ENCODE data around the gene FGF4.
"Not testable (repeated sequence)": the region's sequence is repeated elsewhere in the genome, so short reads cannot be mapped to it uniquely, and the experiment has no call there.

Gene FGF4

DNA sequence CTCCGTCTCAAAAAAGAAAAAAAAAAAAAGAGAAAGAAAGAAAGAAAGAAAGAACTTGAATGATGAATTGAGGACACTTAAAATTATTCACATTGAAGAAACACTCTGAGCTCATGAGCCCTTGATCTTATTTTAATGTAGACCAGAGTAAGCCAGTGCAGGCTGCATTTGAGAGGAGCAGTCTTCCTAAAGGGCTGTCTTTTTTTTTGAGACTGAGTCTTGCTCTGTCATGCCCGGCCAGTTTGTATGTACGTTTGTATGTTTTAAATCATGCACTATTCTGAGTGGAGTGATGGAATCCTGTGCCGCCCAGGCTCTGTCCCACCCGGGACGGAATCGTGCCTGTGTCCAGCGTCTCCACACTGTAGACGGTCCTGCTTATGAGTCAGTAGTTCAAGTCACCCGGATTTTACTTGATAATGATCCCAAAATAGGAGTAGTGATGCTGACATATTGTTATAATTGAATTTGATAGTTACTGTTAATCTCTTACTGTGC, 9.6 kb downstream of the FGF4 start:
- no peak for DNase-seq

GRCh38 chr11:69764918-69765317, 10.2 kb downstream of the FGF4 start:
- DNase-seq, result not testable (repeated sequence)

DNA sequence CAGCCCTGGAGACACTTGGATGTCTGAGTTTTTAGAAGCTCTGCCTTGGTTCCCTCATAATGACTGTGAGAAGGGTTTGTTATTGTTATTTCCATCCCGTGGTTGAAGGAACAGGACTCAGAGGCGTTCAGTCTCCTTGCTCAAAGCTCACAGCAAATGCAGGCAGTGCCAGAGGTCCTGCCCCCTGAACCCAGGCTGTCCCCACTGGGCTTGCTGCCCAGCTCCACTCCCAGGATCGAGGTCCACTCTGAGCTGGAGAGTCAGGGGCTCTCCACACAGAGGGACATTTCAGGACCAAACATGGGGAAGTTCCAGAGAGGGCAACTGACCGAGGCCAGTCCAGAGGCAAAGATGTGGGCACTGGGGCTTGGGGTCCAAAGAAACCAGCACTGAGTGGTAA, 14.8 kb downstream of the FGF4 start:
- DNase-seq, result no peak

GRCh38 chr11:69752890-69753289, 22.3 kb downstream of the FGF4 start:
- DNase-seq, result no peak

DNA sequence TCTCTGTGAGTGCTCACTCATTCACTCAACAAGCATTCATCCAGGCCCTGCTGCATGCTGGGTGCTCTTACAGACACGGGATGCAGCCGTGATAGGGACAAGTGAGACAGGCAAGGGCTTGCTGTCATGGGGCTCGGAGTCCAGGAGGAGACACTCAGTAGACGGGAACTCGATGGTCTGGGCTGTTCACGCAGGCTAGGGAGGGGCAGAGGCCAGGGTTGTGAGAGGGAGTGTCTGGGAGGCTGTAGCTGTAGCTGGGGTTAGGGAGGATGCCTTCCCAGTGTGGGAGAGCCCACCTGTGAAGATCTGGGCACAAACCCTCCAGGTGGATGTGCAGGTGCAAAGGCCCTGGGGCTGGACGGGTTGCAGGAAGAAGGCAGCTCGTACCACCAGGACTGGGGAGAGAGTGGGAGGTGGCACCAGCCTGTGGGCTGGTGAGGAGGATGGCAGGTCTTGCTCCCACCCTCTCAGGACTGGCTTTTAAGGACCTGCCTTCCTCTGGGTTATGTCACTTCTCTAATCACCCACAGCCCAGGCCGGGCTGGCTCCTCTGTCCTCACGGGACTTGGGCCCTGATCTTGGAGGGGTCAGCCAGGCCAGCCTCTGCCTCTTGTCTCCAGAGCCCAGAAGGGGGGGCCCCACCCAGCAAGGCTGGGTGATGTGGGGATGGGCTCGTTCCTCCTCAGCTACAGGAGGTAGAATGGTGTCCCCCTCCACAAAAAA, 24.1 kb downstream of the FGF4 start:
- no peak for DNase-seq

- no peak for DNase-seq
These were observed 24.9 kb downstream of the FGF4 start for GRCh38 chr11:69750108-69750850.

DNA sequence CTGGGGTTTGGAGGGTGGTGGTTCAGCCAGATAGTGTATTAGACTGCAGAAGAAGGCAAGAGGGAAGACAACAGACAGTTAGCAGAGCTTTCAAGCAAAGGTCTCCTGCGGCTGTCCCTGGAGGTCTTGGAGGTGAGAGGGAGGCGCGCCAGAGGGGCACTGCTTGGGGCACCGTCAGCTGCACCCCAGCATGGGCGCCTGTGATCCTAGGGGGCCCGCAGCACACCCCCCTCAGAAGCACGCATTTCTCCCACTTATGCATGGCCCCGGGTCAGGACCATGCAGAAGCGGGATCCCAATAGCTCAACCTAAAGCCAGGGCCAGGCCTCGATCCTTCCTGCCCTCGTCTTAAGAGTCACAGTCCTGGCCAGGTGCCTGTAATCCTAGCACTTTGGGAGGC, 26.5 kb downstream of the FGF4 start:
- no peak for DNase-seq

- DNase-seq, result no peak
These were observed 28.1 kb downstream of the FGF4 start for GRCh38 chr11:69746752-69747742.

DNA sequence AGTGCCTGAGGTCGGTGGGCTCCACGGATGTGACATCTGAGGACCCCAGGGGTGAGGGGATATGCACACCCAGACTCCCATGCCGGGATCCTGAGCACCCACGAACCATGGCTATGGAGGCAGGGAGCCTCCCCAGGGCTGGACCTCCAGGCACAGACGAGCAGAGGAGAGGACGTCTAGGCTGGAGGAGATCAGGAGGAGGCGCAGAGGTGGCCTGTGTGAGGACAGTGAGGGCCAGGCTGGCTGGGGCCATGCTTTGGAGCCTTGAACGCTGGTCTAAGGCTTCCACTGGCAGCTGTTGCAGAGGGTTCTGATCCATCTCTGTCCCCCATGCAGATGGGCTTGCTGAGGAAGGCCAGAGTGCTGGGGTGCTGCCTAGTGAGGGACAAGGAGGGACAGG, 29.0 kb downstream of the FGF4 start:
- DNase-seq, result no peak

DNA sequence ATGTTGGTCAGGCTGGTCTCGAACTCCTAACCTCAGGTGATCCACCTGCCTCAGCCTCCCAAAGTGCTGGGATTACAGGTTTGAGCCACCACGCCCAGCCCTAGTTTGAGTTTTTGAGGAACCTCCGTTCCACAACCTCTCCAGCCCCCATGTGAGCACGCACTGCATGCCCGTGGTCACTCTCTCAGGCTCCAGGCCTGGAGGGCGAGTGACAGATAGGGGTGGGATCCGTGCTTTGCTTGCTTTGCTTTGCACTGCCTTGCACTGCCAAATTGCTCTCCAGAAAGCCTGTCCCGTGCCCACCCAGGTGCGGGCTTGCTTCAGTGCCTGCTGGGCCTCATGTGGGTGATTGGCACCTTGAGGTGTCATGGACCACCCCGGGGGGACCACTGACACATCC, 29.9 kb downstream of the FGF4 start:
- DNase-seq, result no peak

- no peak for DNase-seq
These were observed 30.7 kb downstream of the FGF4 start for GRCh38 chr11:69744435-69744834.

GRCh38 chr11:69734841-69735240, 40.3 kb downstream of the FGF4 start:
- no peak for DNase-seq

DNA sequence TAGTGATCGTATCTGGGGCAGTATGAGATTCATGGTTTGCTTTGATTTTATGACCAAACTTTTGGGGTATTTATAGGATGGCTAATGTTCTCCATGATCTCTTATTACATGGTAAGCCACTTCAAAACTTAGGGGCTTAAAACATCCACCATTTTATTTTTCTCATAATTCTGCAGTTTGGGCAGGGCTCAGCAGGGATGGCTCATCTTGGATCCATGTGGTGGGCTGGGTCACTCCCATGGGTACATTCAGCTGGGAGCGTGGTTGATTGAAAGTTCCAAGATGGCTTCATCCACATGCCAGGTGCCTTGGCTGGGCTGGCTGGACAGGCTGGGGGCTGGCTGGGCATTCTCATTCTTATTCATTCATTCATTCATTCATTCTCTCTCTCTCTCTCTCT, 40.8 kb downstream of the FGF4 start:
- no peak for DNase-seq

- no peak for DNase-seq
These were observed 42.2 kb downstream of the FGF4 start for GRCh38 chr11:69732910-69733309.

DNA sequence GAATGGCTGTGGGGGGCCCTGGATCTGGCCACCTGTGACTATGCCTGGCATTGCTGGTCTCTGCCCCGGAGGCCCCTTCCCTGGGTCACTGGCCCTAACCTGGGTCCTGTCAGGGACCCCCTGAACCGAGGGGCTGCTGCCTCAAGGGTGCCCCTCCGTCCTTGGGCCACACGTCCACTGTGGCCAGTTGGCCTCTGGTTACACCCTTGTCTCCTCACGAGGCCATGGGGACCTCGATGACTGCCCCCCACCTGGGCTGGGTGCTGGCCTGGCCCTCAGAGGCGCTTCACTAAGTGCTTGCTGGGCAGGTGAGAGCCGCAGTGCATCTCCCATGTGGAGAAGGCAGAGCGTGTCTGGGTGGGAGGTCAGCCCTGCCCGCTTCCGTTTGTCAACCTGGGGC, 44.0 kb downstream of the FGF4 start:
- no peak for DNase-seq

- DNase-seq, result no peak
These were observed 44.6 kb downstream of the FGF4 start for GRCh38 chr11:69730500-69730899.

DNA sequence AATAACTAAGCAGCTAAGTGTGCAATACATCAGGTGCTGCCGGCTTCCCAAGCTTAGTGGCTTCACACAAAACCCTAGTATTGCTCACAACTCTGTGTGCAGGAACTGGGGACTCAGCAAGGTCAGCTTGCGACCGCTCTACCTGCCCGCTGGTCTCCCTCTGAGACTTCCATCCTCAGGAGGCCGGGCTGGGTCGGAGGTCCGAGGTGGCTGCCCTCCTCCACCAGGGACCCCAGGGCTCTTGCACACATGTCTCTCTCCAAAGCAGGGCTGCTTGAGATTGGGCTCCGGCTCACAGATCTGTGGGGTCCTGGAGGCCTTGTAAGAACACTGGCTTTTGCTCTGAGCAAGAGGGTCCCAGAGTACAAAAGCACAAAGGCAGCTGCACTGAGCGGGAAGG, 45.9 kb downstream of the FGF4 start:
- DNase-seq, result no peak

- DNase-seq, result no peak
These were observed 47.9 kb downstream of the FGF4 start for GRCh38 chr11:69727266-69727665.

DNA sequence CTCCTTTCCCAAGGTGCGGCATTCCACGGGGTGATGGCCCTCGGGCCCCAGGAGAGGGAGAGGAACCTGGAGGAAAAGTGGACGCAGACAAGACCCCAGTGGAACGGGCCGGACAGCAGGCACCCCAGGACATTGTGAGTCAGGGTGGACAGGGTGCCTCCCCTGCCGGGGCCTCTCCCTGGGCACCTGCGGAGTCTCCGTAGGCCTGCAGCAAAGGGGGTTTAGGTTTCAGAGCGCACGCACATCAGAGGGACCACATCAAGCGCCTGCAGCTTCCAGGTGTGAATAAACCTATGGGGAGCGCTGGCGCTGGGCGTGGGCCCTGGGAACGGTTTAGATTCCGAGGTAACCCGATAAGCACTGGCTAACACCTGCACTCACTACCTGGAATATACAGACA, 48.7 kb downstream of the FGF4 start:
- DNase-seq, result no peak

- DNase-seq, result no peak
These were observed 49.1 kb downstream of the FGF4 start for GRCh38 chr11:69726019-69726418.

DNA sequence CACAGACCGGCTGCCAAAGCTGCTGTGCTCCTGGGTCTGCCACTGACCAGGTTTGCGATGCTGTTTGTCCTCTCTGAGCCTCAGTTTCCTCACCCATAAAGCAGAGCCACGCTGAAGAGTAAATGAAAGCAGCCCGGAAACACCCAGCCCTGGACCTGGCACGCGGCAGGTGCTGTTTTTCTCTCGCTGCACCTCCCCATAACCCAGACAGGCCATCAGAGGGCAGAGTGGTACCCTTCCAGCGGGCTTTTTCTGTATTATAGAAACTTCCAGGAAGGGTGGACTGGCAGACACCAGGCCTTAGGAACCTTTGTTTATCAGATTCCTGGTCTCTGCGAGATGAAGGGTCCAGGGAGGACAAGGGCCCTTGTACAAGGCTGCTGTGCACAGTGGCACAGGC, 53.4 kb downstream of the FGF4 start:
- DNase-seq, result no peak

GRCh38 chr11:69721106-69721505, 54.0 kb downstream of the FGF4 start:
- no peak for DNase-seq

Measured in NK-92 treated with Interleukin-12 subunit alpha and Interleukin-12 subunit beta, amount 100 ng/mL, for 24 hours (cell line).